Measurements from ENCODE around the gene ARID1B. TPM values are rescaled to one million over a fixed set of nuclear protein-coding genes. Genes with fewer than 3 reads are reported as not detected.

The ARID1B gene
- total RNA-seq, 1 donor from 2014 or later, result 155 TPM

DNA sequence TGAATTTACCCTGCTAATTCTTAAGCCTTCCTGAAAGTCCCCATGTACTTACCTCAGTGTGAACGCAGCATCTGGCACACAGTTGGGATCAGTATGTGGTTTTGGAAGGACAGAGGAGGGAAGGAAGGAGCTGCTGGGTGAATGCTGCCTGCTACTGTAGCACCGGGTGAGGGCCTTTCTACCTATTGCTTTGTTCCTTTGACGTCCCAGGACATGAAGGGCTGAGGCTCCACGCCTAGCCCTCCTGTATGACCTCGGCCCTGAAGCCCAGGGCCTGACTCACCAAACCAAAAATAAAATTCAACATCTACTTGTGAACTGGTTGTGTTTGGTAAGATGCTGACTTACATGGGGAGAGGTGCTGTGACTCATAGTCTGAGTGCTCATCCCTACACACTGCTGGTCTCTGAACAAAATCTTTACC, 51.1 kb downstream of the ARID1B start:
- Mint-ChIP-seq H3K27me3 (ENCODE audit: low read depth) (no peaks in the 10 kb centered on the region), H3K9me3 (no peaks in the 10 kb centered on the region), H3K4me3 (no peak overlapping the region), H3K36me3 (peaks cover 8% of the 10 kb centered on the region), H3K4me1 (peaks cover 47% of the 10 kb centered on the region), H3K27ac (no peak overlapping the region)
- DNase-seq (ENCODE audit: low spot score in 2 of 2, unreplicated experiment in 2 of 2), result no peak
- TF ChIP-seq, protein P1, sequence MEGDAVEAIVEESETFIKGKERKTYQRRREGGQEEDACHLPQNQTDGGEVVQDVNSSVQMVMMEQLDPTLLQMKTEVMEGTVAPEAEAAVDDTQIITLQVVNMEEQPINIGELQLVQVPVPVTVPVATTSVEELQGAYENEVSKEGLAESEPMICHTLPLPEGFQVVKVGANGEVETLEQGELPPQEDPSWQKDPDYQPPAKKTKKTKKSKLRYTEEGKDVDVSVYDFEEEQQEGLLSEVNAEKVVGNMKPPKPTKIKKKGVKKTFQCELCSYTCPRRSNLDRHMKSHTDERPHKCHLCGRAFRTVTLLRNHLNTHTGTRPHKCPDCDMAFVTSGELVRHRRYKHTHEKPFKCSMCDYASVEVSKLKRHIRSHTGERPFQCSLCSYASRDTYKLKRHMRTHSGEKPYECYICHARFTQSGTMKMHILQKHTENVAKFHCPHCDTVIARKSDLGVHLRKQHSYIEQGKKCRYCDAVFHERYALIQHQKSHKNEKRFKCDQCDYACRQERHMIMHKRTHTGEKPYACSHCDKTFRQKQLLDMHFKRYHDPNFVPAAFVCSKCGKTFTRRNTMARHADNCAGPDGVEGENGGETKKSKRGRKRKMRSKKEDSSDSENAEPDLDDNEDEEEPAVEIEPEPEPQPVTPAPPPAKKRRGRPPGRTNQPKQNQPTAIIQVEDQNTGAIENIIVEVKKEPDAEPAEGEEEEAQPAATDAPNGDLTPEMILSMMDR (IDR thresholded peaks at IDR 0.05; ENCODE audit: unreplicated experiment), result no peak

DNA sequence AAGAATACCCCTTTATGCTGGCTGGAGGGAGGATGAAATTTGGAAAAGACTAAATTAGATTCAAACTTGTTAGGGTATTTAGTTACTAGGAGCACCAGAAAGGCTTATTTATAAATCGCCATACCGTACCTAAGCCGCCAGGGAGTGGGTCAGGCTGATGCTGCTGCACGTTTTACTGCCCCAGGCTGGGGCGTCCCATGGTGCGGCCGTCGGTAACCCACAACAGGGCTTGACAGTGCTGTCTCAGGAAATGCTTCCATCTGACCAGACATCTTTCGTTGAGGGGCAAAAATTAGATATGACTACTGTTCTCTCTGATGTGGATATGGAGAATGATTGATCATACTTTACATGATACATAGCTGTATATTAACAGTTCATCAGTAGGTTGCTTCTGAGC, 52.9 kb downstream of the ARID1B start:
- Mint-ChIP-seq H3K27ac (no peak overlapping the region), H3K36me3 (peaks cover 8% of the 10 kb centered on the region), H3K4me3 (no peak overlapping the region), H3K4me1 (peaks cover 44% of the 10 kb centered on the region), H3K27me3 (ENCODE audit: low read depth) (no peaks in the 10 kb centered on the region), H3K9me3 (no peaks in the 10 kb centered on the region)
- TF ChIP-seq, protein P1 (IDR thresholded peaks at IDR 0.05; ENCODE audit: unreplicated experiment), result no peak
- DNase-seq (ENCODE audit: low spot score in 2 of 2, unreplicated experiment in 2 of 2), result no peak

DNA sequence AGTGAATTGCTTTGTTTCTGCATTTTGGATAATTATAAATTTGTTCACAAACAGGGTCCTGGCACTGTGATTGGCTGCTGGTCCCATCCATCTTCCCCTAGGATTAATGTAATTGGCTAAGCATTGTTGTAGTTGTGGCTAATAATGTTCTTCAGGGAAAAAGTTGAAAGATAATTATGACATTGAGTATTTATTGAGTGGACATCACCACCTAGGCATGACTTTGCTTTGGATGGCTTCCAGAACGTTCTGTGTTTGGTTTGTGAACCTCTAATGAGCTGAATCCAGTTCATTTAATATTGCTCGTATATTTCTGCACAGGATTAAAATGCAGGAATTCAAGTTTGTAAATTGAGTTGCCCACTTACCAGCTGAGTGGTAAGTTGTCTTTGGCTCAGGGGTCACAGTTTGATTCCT, 55.1 kb downstream of the ARID1B start:
- H3K9me3 Mint-ChIP-seq, result no peaks in the 10 kb centered on the region
- no peak for DNase-seq (ENCODE audit: low spot score in 2 of 2, unreplicated experiment in 2 of 2)
- peaks cover 28% of the 10 kb centered on the region for H3K4me1 Mint-ChIP-seq
- peaks cover 11% of the 10 kb centered on the region for H3K36me3 Mint-ChIP-seq
- H3K27me3 Mint-ChIP-seq (ENCODE audit: low read depth), result no peaks in the 10 kb centered on the region
- H3K4me3 Mint-ChIP-seq, result no peak overlapping the region
- peak overlapping the region; percentile 65 for H3K27ac Mint-ChIP-seq
- TF ChIP-seq, protein P1 (IDR thresholded peaks at IDR 0.05; ENCODE audit: unreplicated experiment), result no peak

DNA sequence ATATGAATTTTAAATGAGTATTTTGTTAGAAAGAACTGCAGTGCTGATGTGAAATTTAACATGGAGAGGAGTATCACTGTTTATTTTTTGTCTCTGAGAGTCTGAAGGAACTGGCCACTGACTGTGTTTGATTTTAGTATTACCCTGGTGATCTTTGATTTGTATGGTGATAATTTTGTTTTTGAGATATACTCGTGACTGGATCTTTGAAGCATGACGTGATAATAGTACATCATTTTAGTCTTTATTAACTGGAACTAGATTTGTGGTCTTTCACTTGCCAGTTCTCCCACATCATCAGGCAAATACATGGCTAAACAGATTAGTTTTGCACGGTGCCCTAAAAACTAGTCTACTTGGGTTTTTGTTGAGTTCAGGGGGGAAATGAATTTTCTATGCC, 55.5 kb downstream of the ARID1B start:
- Mint-ChIP-seq H3K27me3 (ENCODE audit: low read depth) (no peaks in the 10 kb centered on the region), H3K4me1 (peaks cover 25% of the 10 kb centered on the region), H3K4me3 (no peak overlapping the region), H3K9me3 (no peaks in the 10 kb centered on the region), H3K27ac (peak overlapping the region; percentile 65), H3K36me3 (peaks cover 11% of the 10 kb centered on the region)
- no peak for DNase-seq (ENCODE audit: low spot score in 2 of 2, unreplicated experiment in 2 of 2)
- TF ChIP-seq, protein P1 (IDR thresholded peaks at IDR 0.05; ENCODE audit: unreplicated experiment), result no peak

DNA sequence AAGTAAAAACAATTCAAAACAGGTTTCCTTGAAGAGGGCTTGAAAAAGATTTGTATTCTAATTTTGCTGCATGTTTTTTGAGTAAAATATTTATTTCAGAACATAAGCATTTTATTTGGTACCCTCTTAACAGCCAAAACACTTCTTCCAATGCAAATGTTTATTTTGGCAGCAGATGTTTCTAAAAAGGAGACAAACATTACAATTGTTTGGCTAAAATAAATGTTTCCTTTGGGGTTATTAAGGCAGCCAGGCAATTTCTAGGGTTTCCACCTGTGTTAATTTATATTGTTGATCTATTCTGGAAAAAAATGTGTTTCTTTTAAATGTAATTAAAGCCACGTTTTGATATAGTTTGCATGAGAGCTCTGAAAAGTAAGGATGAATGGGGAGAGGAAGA, 56.6 kb downstream of the ARID1B start:
- peaks cover 11% of the 10 kb centered on the region for H3K36me3 Mint-ChIP-seq

More for the DNA sequence above, 56.6 kb downstream of the ARID1B start:
- Mint-ChIP-seq H3K4me1 (peaks cover 25% of the 10 kb centered on the region), H3K27ac (no peak overlapping the region), H3K4me3 (no peak overlapping the region), H3K9me3 (no peaks in the 10 kb centered on the region), H3K27me3 (ENCODE audit: low read depth) (no peaks in the 10 kb centered on the region)
- no peak for DNase-seq (ENCODE audit: low spot score in 2 of 2, unreplicated experiment in 2 of 2)
- TF ChIP-seq, protein P1 (IDR thresholded peaks at IDR 0.05; ENCODE audit: unreplicated experiment), result no peak
